ENCODE measurements around the gene HSD17B1.

DNA sequence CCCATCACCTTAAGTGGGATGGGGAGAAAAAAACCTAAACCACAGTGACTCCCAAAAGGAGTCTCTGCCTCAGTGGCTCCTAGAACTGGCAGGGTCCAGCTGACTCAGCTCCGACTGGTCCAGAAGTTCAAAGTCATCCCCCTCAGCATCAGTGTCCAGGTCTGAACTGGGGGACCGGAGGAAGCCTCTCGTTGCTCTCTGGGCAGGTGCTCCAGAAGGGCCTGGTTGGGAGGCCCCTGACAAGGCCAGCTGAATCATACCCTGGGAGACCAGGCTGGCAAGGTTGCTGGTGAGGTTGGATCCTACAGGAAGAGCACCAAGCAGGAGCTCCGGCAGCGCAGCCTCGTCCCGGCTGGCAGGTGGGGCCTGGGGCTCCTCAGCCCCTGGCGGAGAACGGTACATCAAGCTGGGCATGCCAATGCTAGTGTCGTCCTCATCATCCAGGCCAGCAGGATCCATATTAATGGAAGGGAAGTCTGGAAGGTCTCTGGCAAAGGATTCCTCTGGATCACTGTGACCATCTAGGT is 29.1 kb downstream of the HSD17B1 start:
- TF ChIP-seq, protein P1, sequence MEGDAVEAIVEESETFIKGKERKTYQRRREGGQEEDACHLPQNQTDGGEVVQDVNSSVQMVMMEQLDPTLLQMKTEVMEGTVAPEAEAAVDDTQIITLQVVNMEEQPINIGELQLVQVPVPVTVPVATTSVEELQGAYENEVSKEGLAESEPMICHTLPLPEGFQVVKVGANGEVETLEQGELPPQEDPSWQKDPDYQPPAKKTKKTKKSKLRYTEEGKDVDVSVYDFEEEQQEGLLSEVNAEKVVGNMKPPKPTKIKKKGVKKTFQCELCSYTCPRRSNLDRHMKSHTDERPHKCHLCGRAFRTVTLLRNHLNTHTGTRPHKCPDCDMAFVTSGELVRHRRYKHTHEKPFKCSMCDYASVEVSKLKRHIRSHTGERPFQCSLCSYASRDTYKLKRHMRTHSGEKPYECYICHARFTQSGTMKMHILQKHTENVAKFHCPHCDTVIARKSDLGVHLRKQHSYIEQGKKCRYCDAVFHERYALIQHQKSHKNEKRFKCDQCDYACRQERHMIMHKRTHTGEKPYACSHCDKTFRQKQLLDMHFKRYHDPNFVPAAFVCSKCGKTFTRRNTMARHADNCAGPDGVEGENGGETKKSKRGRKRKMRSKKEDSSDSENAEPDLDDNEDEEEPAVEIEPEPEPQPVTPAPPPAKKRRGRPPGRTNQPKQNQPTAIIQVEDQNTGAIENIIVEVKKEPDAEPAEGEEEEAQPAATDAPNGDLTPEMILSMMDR (IDR thresholded peaks at IDR 0.05; ENCODE audit: low read length), result no peak
- no peak for TF ChIP-seq EZH2 (IDR thresholded peaks at IDR 0.05; ENCODE audit: borderline replicate concordance, low read length)
